Skeletal muscle satellite cell (primary cell): ENCODE data around the gene PLEKHA1. TPM values are rescaled to one million over a fixed set of nuclear protein-coding genes. Genes with fewer than 3 reads are reported as not detected.

Experiments
- H3K27me3 ChIP-seq: 2 replicates; pipeline ENCODE4 v1.7.0; 2013; ENCODE audit warnings: low read length; ENCODE audit not compliant: control insufficient read depth, insufficient read depth
- H3K36me3 ChIP-seq: 2 replicates; pipeline ENCODE4 v1.7.0; 2013; ENCODE audit warnings: mild to moderate bottlenecking, control low read depth, low read length; ENCODE audit not compliant: insufficient read depth
- H3K4me1 ChIP-seq: 2 replicates; pipeline ENCODE4 v1.7.0; 2013; ENCODE audit warnings: low read length; ENCODE audit not compliant: control insufficient read depth, insufficient read depth
- H3K4me2 ChIP-seq: 2 replicates; pipeline ENCODE4 v1.7.0; 2013; ENCODE audit warnings: mild to moderate bottlenecking, low read length
- H3K4me3 ChIP-seq: 2 replicates; pipeline ENCODE4 v1.7.0; 2013; ENCODE audit warnings: low read length
- H3K9ac ChIP-seq: 2 replicates; pipeline ENCODE4 v1.7.0; 2013; ENCODE audit warnings: mild to moderate bottlenecking, low read depth, low read length, moderate library complexity
- H3K9me3 ChIP-seq: replicated peaks from 2 replicates; pipeline ENCODE4 v1.7.0; 2013; ENCODE audit warnings: mild to moderate bottlenecking, control low read depth, low read length
- total RNA-seq: library from RNA; depleted of rRNA; stranded (reverse); fragments of >200 nt; gene quantifications from 2 replicates; pipeline ENCODE4 v1.2.3, GENCODE V29; 2012; rRNA removed

The PLEKHA1 gene
- total RNA-seq, result 16.5 and 19.2 TPM in 2 replicates

- no peaks in the 10 kb centered on the region for H3K36me3 ChIP-seq
- H3K4me3 ChIP-seq, result peak within 1 kb of the TSS; percentile 91
- peaks cover 14% of the 10 kb centered on the region for H3K4me1 ChIP-seq
- peak within 1 kb of the TSS; percentile 86 for H3K9ac ChIP-seq
- peak within 1 kb of the TSS; percentile 91 for H3K4me2 ChIP-seq
- H3K27me3 ChIP-seq, result no peaks in the 10 kb centered on the region
- no peaks in the 10 kb centered on the region for H3K9me3 ChIP-seq
Observed at GRCh38 chr10:122374237-122374858, at the start of gene PLEKHA1. PLEKHA1 (plus strand) TSS chr10:122374708; CDS start chr10:122393201, 18,493 bp downstream.

DNA sequence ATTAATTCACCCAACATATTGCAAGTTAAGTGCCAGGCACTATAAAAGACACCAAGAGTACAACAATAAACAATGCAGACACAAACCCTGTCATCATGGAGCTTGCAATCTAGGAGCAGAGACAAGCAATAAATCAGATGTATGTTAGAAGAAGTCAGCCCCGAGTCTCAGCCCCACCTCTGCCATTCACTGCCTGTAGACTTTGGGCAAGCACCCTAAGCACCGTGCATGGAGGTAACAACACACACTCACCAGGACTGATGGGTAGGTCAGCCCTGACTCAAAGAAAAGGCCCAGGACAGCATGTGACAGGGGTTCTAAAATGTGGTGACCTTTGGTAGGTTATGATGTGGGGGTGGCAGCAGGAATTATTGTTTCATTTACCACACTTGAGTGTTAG is 49.3 kb upstream of the PLEKHA1 start:
- Histone ChIP-seq H3K9me3 (no peaks in the 10 kb centered on the region), H3K27me3 (peaks cover 15% of the 10 kb centered on the region), H3K36me3 (no peaks in the 10 kb centered on the region), H3K4me2 (no peak overlapping the region), H3K4me1 (peaks cover 14% of the 10 kb centered on the region), H3K4me3 (no peak overlapping the region), H3K9ac (no peak overlapping the region)

- peaks cover 14% of the 10 kb centered on the region for H3K4me1 ChIP-seq
- no peak overlapping the region for H3K4me2 ChIP-seq
- no peak overlapping the region for H3K4me3 ChIP-seq
- no peak overlapping the region for H3K9ac ChIP-seq
- H3K9me3 ChIP-seq, result no peaks in the 10 kb centered on the region
- H3K36me3 ChIP-seq, result no peaks in the 10 kb centered on the region
- peaks cover 18% of the 10 kb centered on the region for H3K27me3 ChIP-seq
Observed at GRCh38 chr10:122326385-122326784, 48.1 kb upstream of the PLEKHA1 start.

- no peaks in the 10 kb centered on the region for H3K36me3 ChIP-seq
- H3K4me1 ChIP-seq, result peaks cover 14% of the 10 kb centered on the region
- no peak overlapping the region for H3K4me3 ChIP-seq
- no peaks in the 10 kb centered on the region for H3K9me3 ChIP-seq
- no peak overlapping the region for H3K9ac ChIP-seq
- H3K27me3 ChIP-seq, result peaks cover 23% of the 10 kb centered on the region
- no peak overlapping the region for H3K4me2 ChIP-seq
Observed at GRCh38 chr10:122326806-122327205, 47.7 kb upstream of the PLEKHA1 start.

- H3K9me3 ChIP-seq, result no peaks in the 10 kb centered on the region
- H3K4me3 ChIP-seq, result no peak overlapping the region
- no peaks in the 10 kb centered on the region for H3K36me3 ChIP-seq
Observed at GRCh38 chr10:122327237-122328206, 47.0 kb upstream of the PLEKHA1 start.

DNA sequence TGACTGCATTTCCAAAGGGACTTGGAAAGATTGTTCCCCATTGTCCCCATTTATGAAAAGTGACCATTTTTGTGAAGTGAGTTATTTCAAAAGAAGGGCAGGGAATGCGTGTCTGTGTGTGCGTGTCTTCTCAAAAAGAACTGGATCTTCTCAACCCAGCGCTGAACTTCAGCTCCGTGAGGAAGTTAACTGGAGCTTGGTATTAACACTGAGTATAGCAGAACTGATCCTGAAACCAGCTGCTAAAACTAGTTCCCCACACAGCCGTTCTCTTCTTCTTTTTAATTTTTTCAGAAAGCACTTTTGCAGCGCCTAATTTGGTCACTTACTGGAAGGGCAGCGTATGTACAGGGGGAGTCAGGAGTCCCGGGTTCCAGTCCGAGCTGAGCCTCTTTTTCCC is 45.8 kb upstream of the PLEKHA1 start:
- no peak overlapping the region for H3K9ac ChIP-seq
- H3K9me3 ChIP-seq, result no peaks in the 10 kb centered on the region
- no peak overlapping the region for H3K4me3 ChIP-seq
- no peaks in the 10 kb centered on the region for H3K36me3 ChIP-seq
- peaks cover 26% of the 10 kb centered on the region for H3K27me3 ChIP-seq
- no peak overlapping the region for H3K4me2 ChIP-seq
- peaks cover 13% of the 10 kb centered on the region for H3K4me1 ChIP-seq

More at GRCh38 chr10:122327237-122328206, 47.0 kb upstream of the PLEKHA1 start:
- peaks cover 14% of the 10 kb centered on the region for H3K4me1 ChIP-seq
- no peak overlapping the region for H3K9ac ChIP-seq
- H3K4me2 ChIP-seq, result no peak overlapping the region
- peaks cover 26% of the 10 kb centered on the region for H3K27me3 ChIP-seq

GRCh38 chr10:122329416-122329815 is 45.1 kb upstream of the PLEKHA1 start:
- Histone ChIP-seq H3K4me1 (peaks cover 7% of the 10 kb centered on the region), H3K36me3 (no peaks in the 10 kb centered on the region), H3K9me3 (no peaks in the 10 kb centered on the region), H3K9ac (no peak overlapping the region), H3K4me2 (no peak overlapping the region), H3K27me3 (peaks cover 26% of the 10 kb centered on the region), H3K4me3 (no peak overlapping the region)

DNA sequence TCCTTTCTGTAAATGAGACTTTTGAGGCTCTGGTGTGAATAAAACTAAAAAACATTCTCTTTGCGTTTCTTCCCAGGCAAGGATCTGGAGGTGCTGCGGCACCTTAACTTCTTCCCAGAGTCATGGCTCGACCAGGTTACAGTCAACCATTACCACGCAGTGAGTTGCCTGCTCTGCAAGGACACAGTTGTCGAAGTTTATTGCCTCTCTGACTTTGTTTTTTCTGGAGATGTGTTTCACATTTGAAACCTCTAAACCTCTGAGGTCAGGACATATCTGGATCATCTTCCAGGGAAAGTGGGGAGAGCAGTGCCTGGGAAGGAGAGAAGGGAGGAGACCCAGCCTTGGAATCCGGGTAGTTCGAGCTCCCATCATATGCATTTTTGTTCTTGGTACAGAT is 43.4 kb upstream of the PLEKHA1 start:
- Histone ChIP-seq H3K4me1 (no peaks in the 10 kb centered on the region), H3K9ac (no peak overlapping the region), H3K9me3 (no peaks in the 10 kb centered on the region), H3K4me3 (no peak overlapping the region), H3K36me3 (no peaks in the 10 kb centered on the region), H3K4me2 (no peak overlapping the region), H3K27me3 (peaks cover 26% of the 10 kb centered on the region)

- no peak overlapping the region for H3K9ac ChIP-seq
- H3K27me3 ChIP-seq, result peaks cover 26% of the 10 kb centered on the region
- H3K4me2 ChIP-seq, result no peak overlapping the region
- no peak overlapping the region for H3K4me3 ChIP-seq
- H3K4me1 ChIP-seq, result no peaks in the 10 kb centered on the region
- H3K36me3 ChIP-seq, result no peaks in the 10 kb centered on the region
- H3K9me3 ChIP-seq, result no peaks in the 10 kb centered on the region
Observed at GRCh38 chr10:122331615-122332446, 42.7 kb upstream of the PLEKHA1 start.

DNA sequence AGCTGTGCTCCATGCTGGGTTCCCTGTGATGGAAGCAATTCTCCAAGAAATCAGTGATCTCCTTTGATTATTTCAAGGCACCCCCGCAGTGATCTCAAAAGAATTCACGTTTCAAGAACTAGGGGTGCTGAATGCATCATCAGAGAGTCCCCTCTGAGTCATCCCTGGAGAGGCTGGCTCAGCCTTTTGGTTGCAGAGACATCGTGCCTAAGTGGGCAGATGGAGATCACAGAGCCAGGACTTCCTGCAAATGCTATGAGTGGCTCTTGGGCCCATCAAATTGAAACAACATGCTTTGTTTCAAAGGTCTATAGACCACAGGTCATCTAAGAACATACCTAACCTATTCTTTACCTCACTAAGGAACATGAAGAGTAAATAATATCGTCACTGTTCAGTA is 41.5 kb upstream of the PLEKHA1 start:
- Histone ChIP-seq H3K9ac (no peak overlapping the region), H3K4me1 (no peaks in the 10 kb centered on the region)

GRCh38 chr10:122336332-122336731 is 38.2 kb upstream of the PLEKHA1 start:
- H3K4me1 ChIP-seq, result no peaks in the 10 kb centered on the region
- peaks cover 8% of the 10 kb centered on the region for H3K27me3 ChIP-seq
- H3K4me2 ChIP-seq, result no peak overlapping the region
- no peak overlapping the region for H3K9ac ChIP-seq
- no peaks in the 10 kb centered on the region for H3K9me3 ChIP-seq
- H3K4me3 ChIP-seq, result no peak overlapping the region
- no peaks in the 10 kb centered on the region for H3K36me3 ChIP-seq

More for the DNA sequence above, 41.5 kb upstream of the PLEKHA1 start:
- H3K4me2 ChIP-seq, result no peak overlapping the region
- H3K9me3 ChIP-seq, result no peaks in the 10 kb centered on the region
- H3K4me3 ChIP-seq, result no peak overlapping the region
- H3K36me3 ChIP-seq, result no peaks in the 10 kb centered on the region
- H3K27me3 ChIP-seq, result peaks cover 26% of the 10 kb centered on the region
